Endometrium (tissue), 2 donors: ENCODE results near the gene ALOX12.
"Not testable (repeated sequence)": the region's sequence is repeated elsewhere in the genome, so short reads cannot be mapped to it uniquely, and the experiment has no call there.

Source experiments
- FAIRE-seq: peaks from 2 replicates; lab custom pipeline; 2012; peaks lifted over from hg19 to GRCh38; lab: Jason Lieb, UNC
- donor health status: control.
- donor health status: control.

ALOX12 gene, protein sequence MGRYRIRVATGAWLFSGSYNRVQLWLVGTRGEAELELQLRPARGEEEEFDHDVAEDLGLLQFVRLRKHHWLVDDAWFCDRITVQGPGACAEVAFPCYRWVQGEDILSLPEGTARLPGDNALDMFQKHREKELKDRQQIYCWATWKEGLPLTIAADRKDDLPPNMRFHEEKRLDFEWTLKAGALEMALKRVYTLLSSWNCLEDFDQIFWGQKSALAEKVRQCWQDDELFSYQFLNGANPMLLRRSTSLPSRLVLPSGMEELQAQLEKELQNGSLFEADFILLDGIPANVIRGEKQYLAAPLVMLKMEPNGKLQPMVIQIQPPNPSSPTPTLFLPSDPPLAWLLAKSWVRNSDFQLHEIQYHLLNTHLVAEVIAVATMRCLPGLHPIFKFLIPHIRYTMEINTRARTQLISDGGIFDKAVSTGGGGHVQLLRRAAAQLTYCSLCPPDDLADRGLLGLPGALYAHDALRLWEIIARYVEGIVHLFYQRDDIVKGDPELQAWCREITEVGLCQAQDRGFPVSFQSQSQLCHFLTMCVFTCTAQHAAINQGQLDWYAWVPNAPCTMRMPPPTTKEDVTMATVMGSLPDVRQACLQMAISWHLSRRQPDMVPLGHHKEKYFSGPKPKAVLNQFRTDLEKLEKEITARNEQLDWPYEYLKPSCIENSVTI

DNA sequence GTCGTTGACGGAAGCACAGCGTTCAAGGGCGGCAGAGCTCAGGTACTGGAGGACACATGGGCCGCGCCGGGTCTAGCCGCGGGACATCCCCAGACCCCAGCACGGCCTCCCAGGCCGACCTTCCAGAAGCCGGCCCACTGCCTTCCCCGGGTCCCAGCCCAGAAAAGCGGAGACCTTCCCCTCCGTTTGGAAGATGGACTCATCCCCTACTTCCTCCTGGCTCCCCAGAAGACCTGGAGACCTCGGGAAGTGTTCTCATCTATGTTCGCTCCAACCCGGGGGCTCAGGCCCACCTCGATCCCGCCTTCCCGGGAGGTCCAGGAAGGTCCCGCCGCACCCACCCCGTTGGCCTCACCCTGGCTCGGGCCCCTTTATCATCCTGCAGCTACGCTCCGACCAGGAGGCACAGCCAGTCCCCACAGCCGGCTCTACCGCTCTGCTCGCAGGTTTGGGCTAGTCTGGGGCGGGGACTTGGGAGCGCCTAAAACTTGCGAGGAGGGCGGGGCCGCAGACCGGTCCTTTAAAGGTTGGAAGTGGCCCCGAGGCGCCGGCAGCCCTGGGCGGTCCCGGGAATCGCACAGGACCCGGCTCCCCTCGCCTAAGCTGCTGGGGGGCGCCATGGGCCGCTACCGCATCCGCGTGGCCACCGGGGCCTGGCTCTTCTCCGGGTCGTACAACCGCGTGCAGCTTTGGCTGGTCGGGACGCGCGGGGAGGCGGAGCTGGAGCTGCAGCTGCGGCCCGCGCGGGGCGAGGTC, at the start of gene ALOX12:
Gene ALOX12 (plus strand): TSS at position 550 of the 756 bp plus-strand sequence. CDS start 69 bp downstream, at position 619.
- no peak for FAIRE-seq

DNA sequence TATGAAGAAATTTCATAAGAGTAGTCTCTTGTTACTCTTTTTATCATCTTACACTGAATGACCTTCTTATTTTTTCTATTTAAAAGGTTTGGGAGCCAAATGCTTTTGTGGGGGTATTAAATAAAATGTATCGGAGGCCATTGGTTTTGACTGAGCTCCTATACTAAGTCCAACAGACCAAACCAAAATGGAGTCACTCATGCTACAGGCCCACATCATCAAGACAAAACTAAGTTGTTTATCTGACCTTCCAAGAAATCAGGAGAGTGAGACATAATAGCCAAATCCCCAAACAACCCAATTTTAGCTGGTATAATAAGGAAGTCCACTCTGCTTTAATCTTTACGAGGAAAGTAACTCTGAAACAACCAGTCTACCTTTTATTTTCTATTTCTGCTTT, 48.1 kb upstream of the ALOX12 start:
- no peak for FAIRE-seq

DNA sequence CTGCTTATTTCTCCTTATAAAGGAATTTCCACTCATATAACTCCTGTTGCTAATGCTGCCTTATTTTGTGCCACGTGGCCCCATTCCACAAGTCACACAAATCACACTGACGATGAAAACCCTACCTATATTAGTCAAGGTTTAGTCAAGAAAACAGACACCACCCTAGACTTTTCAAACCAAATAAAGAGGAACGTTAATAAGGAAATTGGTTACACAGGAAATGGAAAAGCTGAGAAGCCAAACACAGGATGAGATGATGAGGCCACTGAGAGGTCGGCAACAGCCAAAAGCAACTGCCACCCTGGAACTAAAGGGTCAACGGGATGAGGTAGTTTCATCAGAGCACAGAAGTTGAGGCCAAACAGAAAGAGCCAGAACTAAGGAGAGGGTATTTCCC, 47.3 kb upstream of the ALOX12 start:
- FAIRE-seq, result no peak

DNA sequence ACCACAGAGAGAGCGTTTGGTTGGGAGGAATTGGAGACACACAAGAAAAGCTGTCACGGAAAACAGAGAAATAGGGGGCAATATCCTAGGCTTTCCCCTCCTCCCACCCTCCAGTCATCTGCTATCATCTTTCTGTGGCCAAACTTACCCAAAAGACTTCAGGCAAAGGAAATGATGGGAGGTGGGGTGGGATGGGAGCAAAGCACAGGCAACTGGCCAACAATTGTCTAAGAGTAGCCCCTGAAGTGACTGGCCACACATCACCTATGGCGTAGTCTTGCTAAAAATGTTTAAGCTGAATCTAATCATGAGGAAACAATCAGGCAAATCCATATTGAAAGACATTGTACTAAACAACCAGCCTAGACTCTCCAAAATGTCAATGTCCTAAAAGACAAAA, 46.9 kb upstream of the ALOX12 start:
- no peak for FAIRE-seq

DNA sequence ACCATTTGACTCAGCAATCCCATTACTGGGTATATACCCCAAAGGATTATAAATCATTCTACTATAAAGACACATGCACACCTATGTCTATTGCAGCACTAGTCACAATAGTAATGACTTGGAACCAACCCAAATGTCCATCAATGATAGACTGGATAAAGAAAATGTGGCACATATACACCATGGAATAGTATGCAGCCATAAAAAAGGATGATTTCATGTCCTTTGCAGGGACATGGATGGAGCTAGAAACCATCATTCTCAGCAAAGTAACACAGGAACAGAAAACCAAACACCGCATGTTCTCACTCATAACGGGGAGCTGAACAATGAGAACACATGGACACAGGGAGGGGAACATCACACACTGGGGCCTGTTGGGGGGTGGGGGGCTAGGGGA, 44.9 kb upstream of the ALOX12 start:
- FAIRE-seq, result not testable (repeated sequence)

DNA sequence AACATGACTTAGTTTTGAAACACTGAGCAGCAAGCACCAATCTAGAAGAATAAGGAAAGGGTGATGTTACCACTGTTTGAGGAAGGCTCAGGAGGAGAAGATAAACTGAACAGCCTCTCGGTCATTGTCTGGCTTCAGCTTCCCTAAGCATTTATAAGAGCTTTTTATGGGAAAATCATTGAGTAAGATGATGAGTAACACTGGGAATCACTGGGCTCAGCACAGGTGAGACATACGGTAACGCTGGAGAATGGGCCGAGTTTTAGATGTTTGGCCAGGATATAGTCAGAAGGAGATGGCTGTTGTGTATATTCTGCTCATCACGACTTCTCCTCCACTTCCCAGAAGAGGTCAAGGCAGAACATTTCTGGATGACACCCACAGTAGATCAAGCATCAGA, 42.2 kb upstream of the ALOX12 start:
- no peak for FAIRE-seq

DNA sequence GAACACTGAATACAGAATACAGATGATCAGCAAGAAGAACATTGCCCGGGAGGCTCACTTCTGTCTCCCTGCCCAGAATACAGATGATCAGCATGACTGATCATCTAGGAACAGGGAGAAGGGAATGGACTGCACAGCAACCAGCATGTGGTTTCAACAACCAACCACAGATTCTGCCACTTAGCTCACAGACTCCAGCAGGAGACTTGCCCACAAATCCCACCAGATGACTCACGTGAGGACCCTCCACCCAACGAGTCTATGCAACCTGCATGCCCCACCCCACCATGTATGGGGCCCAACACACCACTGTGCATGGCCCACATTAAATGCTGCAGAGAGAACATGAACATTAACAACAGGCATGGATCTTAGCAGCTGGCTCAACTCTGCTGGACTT, 36.1 kb upstream of the ALOX12 start:
- FAIRE-seq, result no peak

DNA sequence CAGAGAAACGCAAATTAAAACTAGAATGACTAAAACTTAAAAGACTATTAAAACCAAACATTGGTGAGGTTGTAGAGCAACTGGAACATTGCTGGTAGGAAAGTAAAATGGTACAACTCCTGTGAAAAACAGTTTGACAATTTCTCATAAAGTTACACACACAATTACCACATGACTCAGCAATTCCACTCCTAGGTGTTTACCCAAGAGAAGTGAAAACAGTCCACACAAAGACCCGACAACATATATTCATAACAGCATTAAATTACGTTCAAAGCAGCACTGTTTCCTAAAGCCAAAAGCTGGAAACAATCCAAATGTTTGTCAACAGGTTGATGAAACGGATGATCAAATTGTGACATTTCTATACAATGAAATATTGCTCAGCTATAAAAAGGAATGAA, 26.5 kb upstream of the ALOX12 start:
- FAIRE-seq, result no peak

DNA sequence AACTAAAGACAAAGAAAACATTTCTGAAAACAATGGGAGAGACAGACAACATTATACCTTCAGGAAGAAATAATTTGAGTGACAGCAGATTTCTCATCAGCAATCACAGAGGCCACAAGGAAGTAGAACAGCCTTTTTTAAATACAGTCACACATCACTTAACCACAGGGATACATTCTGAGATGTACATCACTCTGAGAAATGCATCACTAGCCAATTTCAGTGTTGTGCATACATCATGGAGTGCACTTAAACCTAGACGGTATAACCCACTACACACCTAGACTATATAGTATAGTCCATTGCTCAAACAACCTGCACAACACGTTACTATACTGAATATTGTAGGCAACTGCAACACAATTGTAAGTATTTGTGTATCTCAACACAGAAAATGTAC, 24.9 kb upstream of the ALOX12 start:
- FAIRE-seq, result no peak

DNA sequence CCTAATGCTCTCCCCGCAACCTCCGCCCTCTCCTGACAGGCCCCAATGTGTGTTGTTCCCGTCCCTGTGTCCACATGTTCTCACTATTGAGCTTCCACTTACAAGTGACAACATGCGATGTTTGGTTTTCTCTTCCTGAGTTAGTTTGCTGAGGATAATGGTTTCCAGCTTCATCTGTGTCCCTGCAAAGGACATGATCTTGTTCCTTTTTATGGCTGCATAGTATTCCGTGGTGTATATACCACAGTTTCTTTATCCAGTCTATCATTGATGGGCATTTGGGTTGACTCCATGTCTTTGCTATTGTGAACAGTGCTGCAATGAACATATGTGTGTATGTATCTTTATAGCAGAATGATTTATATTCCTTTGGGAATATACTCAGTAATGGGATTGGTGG, 16.4 kb upstream of the ALOX12 start:
- FAIRE-seq, result not testable (repeated sequence)

DNA sequence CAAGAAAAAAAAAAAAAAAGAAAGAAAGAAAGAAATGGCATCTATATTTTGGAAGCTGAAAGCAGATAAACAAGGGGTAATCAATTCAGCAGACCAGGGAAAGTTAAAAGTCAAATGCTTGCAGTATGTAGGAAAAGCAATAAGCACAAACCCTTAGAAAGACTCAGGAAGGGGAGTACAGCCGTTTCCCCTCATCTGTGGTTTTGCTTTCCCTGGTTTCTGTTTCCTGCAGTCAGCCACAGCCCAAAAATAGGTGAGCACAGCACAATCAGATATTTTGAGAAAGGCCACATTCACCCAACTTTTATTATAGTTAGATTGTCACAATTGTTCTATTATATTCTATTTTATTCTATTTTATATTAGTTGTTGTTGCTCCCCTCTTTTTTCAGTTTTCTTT, 14.4 kb upstream of the ALOX12 start:
- no peak for FAIRE-seq

DNA sequence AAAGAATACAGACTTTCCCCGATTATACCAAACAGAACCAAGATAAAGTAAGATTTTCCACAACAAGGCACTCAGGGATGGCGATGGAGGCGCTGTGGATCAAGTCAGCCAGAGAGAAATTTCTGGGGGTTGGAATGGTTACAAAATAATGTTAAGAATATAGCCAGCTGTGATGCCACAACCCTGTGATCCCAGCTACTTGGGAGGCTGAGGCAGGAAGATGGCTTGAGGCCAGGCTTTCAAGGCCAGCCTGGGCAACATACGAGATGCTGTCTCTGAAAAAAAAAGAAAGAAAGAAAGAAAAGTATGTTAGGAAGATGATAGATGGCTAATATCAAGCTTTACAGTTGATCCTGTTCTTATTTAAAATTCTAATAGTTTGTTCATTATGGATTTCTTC, 10.6 kb upstream of the ALOX12 start:
- no peak for FAIRE-seq

DNA sequence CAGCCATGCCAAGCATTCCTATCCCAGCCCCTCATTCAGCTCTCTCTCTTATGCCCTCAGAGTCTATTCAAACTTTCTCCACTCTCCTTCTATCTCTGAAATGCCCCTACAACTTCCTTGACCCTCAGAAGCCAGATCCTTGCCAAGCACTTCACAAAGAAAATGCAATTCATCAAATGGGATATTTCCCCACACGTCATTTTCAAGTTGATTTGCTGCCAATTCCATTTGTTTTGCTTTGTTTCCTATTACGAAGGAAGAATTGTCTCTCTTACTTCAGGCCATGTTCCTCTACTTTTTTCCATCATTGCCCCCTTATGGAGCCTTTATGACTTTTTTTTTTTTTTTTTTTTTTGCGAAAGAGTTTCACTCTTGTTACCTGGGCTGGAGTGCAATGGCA, 9.2 kb upstream of the ALOX12 start:
- FAIRE-seq, result no peak

DNA sequence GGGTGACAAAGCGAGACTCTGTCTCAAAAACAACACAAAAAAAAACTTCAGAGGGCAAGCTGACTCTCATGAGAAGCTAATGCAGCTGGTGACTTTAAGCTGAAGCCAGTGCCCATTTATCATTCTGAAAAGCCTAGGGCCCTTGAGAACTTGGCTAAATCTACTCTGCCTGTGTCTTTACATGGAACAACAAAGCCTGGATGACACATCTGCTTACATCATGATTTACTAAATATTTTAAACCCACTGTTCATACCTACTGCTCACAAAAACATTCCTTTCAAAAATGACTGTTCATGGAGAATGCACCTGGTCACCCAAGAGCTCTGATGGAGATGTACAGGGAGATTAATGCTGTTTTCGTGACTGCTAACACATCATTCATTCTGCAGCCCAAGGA, 6.1 kb upstream of the ALOX12 start:
- no peak for FAIRE-seq

DNA sequence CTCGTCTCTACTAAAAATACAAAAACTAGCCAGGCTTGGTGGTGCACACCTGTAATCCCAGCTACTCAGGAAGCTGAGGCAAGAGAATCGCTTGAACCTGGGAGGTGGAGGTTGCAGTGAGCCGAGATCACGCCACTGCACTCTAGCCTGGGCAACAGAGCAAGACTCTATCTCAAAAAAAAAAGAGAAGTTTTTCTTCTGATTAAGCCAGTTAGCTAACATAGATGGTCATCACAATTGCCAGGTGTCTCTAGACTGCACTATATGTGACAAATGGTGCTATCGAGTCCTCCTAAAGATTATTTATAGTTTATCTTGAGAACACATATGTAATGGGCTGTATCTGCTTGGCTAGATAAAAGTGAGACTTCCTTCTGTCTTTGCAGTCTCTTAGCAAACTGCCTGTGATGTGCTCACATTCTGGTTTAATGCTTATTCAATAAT, 2.2 kb upstream of the ALOX12 start:
- not testable (repeated sequence) for FAIRE-seq

DNA sequence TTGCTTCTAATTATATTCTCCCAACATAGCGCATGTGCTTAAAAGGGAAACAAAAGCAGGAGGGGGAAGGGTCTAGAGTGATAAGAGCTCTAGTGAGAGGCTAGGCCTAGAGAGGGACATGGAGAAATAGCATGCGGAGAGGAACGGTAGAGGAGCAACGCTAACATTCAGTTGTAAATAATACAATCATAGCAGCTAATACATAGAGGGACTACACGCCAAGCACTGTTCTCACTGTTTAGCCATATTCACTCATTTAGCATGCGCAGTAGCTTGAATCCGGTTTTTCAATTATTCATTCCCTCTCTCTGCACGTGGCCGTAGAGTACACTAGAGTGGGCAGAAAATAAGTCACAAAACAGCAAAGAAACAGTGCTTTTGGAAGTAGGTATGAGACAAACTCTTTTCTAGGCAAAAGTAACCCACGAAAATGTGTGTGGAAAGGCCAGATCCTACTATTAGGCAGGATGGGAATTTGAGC, 1.7 kb upstream of the ALOX12 start:
- no peak for FAIRE-seq

DNA sequence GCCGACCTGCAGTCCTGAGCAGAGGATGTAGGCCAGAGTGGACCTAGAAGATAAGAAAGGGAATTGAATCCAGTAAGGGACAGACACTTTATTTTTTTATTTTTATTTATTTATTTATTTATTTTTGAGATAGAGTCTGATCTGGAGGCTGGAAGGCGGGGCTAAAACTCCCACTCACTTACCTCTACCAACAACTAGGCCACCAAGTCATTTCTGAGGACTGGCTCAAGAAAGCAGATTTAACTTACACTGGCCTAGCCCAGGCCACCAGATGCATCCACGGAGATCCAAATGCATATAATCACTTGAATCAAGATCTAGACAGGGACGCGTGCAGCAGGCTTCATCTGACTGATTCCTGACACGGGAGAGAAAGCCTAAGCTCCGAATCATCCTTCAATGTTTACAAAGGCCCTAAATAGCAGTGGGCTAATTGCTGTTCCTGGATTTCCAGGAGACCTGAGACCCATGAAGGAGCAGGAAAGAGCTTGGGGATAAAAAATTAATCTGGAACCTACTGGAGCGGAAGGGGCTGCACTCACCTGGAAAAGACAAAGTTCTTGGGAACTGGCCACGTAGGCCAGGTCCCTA, 1.1 kb upstream of the ALOX12 start:
- no peak for FAIRE-seq

DNA sequence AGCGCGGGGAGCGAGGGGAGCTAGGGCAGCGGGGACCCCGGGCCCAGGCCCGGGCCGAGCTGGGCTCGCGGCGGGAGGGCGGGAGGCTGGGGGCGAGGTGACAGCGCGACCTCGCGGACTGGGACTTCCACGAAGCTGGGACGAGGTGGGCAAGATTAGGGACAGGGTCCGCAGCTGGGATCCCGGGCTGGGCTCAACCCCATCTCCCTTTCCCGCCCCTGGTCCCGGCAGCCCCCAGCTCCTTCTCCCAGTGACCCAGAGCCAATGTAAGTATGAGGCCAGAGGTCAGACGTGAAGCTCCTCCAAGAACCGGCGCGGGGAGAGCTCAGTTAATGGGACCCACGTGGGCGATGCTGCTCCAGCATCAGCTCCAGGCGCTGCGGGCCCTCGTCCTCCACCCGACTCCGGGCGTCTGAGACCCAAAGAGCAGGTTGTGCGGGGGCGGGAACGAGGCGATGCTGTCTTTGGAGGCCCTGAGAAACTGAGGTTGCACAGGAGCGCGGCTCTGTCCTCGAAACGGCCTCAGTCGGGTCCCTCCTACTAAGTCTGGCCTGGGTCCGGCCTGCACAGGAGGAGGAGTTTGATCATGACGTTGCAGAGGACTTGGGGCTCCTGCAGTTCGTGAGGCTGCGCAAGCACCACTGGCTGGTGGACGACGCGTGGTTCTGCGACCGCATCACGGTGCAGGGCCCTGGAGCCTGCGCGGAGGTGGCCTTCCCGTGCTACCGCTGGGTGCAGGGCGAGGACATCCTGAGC, 585 bp downstream of the ALOX12 start:
- no peak for FAIRE-seq

DNA sequence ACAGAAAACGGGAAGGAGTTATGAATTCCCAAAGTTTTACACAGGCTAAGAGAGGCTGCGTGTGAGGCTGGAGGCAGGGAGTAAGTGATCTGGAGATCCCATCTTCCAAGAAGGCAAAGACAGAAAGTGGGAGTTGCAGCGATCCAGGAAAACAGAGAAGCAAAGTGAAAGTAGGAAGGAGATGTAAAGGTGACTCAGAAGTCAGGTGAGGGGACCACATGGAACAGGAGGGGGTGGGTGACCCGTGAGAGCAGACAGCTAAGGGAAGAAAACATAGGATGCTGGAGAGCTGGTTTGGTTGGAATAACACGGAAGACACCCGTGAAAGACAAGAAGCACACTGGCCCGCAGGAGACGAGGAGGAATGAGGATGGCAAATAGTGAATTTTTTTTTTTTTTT, 1.3 kb downstream of the ALOX12 start:
- no peak for FAIRE-seq

DNA sequence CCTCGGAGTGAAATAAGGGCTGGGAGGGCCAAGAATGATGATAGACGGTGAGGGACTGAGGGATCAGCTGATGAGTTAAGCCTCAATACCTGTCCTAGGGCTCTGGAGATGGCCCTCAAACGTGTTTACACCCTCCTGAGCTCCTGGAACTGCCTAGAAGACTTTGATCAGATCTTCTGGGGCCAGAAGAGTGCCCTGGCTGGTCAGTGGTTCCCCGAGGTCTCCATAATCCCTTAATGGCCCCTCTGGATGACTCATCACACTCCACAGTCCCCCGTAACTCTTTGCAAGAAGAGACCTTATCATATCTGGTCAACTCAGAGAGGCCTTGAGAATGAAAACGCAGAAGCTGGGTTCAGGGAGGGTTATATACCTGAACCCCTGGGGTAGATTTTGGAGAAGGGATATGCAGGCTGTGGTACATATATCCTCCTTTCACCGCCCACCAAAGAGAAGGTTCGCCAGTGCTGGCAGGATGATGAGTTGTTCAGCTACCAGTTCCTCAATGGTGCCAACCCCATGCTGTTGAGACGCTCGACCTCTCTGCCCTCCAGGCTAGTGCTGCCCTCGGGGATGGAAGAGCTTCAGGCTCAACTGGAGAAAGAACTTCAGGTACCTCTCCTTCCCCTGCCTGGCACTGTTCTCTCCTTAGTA, 3.1 kb downstream of the ALOX12 start:
- no peak for FAIRE-seq

DNA sequence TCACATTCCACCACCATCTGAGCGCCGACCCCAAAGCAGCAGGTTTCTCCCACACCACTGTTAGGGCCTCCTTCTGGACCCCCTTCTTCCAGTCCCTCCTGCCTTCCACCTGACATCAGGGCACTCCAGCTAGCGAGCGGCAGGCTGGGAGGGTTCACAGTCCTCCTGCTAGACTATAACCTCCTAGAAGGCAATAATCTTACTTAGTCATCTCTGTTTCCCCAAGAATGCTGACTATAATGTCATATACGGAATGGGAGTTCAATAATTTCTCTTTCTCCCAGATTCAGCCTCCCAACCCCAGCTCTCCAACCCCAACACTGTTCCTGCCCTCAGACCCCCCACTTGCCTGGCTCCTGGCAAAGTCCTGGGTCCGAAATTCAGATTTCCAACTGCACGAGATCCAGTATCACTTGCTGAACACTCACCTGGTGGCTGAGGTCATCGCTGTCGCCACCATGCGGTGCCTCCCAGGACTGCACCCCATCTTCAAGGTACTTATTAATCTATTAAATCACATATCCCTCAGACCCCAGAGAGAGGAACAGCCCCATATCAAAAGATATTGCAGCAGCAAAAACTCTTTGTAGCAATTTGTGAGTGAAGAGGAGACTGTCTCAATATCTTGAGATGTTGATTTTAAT, 5.6 kb downstream of the ALOX12 start:
- no peak for FAIRE-seq
